Measurements from ENCODE around the gene OSBPL10.

- TF ChIP-seq CTCF (IDR thresholded peaks at IDR 0.05), result no peak
- no peak for TF ChIP-seq EZH2 (IDR thresholded peaks at IDR 0.05; ENCODE audit: borderline replicate concordance, insufficient read depth, low read depth, low read length, poor library complexity, severe bottlenecking)
These were observed 319.8 kb downstream of the OSBPL10 start for GRCh38 chr3:31661286-31661685.

Data from B cell (primary cell).